Measurements from ENCODE around the gene SPEN.

GRCh38 chr1:15807121-15807520, 40.4 kb upstream of the SPEN start:
- TF ChIP-seq CTCF (IDR thresholded peaks at IDR 0.05) = no peak
- no peak for TF ChIP-seq ZFX (IDR thresholded peaks at IDR 0.05; ENCODE audit: borderline replicate concordance)

Measured in 22Rv1 (cell line).